Activated T-helper 17 cell treated with anti-CD3 and anti-CD28 coated beads, Interleukin-2, amount 50 U/mL, for 72 hours (primary cell): ENCODE data around the gene OR2L3. TPM values are rescaled to one million over a fixed set of nuclear protein-coding genes. Genes with fewer than 3 reads are reported as not detected.
"Not testable (repeated sequence)": the region's sequence is repeated elsewhere in the genome, so short reads cannot be mapped to it uniquely, and the experiment has no call there.

ENCODE experiments used
- ATAC-seq: fragments of 150-1000 bp; cut with Tn5 transposase; replicated peaks from 2 replicates; pipeline ENCODE4 v1.10.0; 2021; ENCODE audit warnings: mild to moderate bottlenecking, moderate library complexity
- H3K27ac Mint-ChIP-seq: one replicate; pipeline ENCODE4 v1.8.0; 2022; ENCODE audit warnings: mixed read lengths
- H3K27me3 Mint-ChIP-seq: one replicate; pipeline ENCODE4 v1.8.0; 2022; ENCODE audit warnings: mixed read lengths
- H3K36me3 Mint-ChIP-seq: one replicate; pipeline ENCODE4 v1.8.0; 2022; ENCODE audit warnings: low read depth, mild to moderate bottlenecking, mixed read lengths
- H3K4me1 Mint-ChIP-seq: one replicate; pipeline ENCODE4 v1.8.0; 2022; ENCODE audit warnings: mixed read lengths
- H3K4me3 Mint-ChIP-seq: one replicate; pipeline ENCODE4 v1.8.0; 2022; ENCODE audit warnings: mild to moderate bottlenecking, mixed read lengths
- H3K9me3 Mint-ChIP-seq: one replicate; pipeline ENCODE4 v1.8.0; 2022; ENCODE audit warnings: mixed read lengths
- total RNA-seq, 2 donors: library from RNA; stranded (reverse); gene quantifications; one replicate each; pipeline ENCODE4 v1.2.3, GENCODE V29; 2022

The OR2L3 gene
- total RNA-seq = not detected

GRCh38 chr1:248046536-248046935 lies at the start of gene OR2L3:
TSS of gene OR2L3 (plus strand) at chr1:248046836. CDS start at chr1:248060682, 13,846 bp downstream.
- Mint-ChIP-seq H3K36me3 (no peaks in the 10 kb centered on the region), H3K4me1 (no peaks in the 10 kb centered on the region), H3K27me3 (no peaks in the 10 kb centered on the region), H3K9me3 (peaks cover 10% of the 10 kb centered on the region), H3K27ac (no peak within 1 kb of the TSS), H3K4me3 (no peak within 1 kb of the TSS)
- ATAC-seq = no peak

- Mint-ChIP-seq H3K36me3 (no peaks in the 10 kb centered on the region), H3K27ac (no peak overlapping the region), H3K9me3 (peaks cover 9% of the 10 kb centered on the region), H3K4me1 (no peaks in the 10 kb centered on the region), H3K27me3 (no peaks in the 10 kb centered on the region), H3K4me3 (no peak overlapping the region)
- no peak for ATAC-seq
These were observed 47.8 kb upstream of the OR2L3 start for GRCh38 chr1:247998811-247999210.

GRCh38 chr1:248000169-248000568 lies 46.5 kb upstream of the OR2L3 start:
- Mint-ChIP-seq H3K9me3 (peaks cover 10% of the 10 kb centered on the region), H3K27ac (no peak overlapping the region), H3K36me3 (no peaks in the 10 kb centered on the region), H3K4me3 (no peak overlapping the region), H3K4me1 (no peaks in the 10 kb centered on the region), H3K27me3 (no peaks in the 10 kb centered on the region)
- peak; percentile 29 for ATAC-seq

- peaks cover 34% of the 10 kb centered on the region for H3K9me3 Mint-ChIP-seq
- H3K36me3 Mint-ChIP-seq = no peaks in the 10 kb centered on the region
- no peaks in the 10 kb centered on the region for H3K27me3 Mint-ChIP-seq
- no peak overlapping the region for H3K27ac Mint-ChIP-seq
- ATAC-seq = no peak
- no peaks in the 10 kb centered on the region for H3K4me1 Mint-ChIP-seq
- no peak overlapping the region for H3K4me3 Mint-ChIP-seq
These were observed 38.9 kb upstream of the OR2L3 start for GRCh38 chr1:248007778-248008177.

- Mint-ChIP-seq H3K4me3 (no peak overlapping the region), H3K4me1 (no peaks in the 10 kb centered on the region), H3K9me3 (peaks cover 24% of the 10 kb centered on the region), H3K36me3 (no peaks in the 10 kb centered on the region), H3K27ac (no peak overlapping the region), H3K27me3 (no peaks in the 10 kb centered on the region)
- no peak for ATAC-seq
These were observed 37.0 kb upstream of the OR2L3 start for GRCh38 chr1:248009681-248010080.

GRCh38 chr1:248013229-248013710 lies 33.4 kb upstream of the OR2L3 start, which contains the start of gene OR2L5:
TSS of gene OR2L5 (plus strand) at chr1:248013660. CDS start at chr1:248021948, 8,288 bp downstream.
- Mint-ChIP-seq H3K4me3 (no peak within 1 kb of the TSS), H3K27me3 (no peaks in the 10 kb centered on the region), H3K9me3 (peaks cover 20% of the 10 kb centered on the region), H3K36me3 (no peaks in the 10 kb centered on the region), H3K27ac (no peak within 1 kb of the TSS), H3K4me1 (no peaks in the 10 kb centered on the region)
- ATAC-seq = no peak

GRCh38 chr1:248015803-248016202 lies 30.8 kb upstream of the OR2L3 start:
- no peak overlapping the region for H3K27ac Mint-ChIP-seq

GRCh38 chr1:248029770-248030169 lies 16.9 kb upstream of the OR2L3 start, which contains the start of gene OR2L2:
TSS of gene OR2L2 (plus strand) at chr1:248030070. CDS start at chr1:248038268, 8,198 bp downstream.
- H3K36me3 Mint-ChIP-seq = no peaks in the 10 kb centered on the region
- ATAC-seq = no peak
- H3K27ac Mint-ChIP-seq = no peak within 1 kb of the TSS
- H3K4me1 Mint-ChIP-seq = no peaks in the 10 kb centered on the region
- H3K4me3 Mint-ChIP-seq = no peak within 1 kb of the TSS
- H3K9me3 Mint-ChIP-seq = peaks cover 16% of the 10 kb centered on the region
- H3K27me3 Mint-ChIP-seq = no peaks in the 10 kb centered on the region

More at GRCh38 chr1:248015803-248016202, 30.8 kb upstream of the OR2L3 start:
- no peak overlapping the region for H3K4me3 Mint-ChIP-seq
- no peaks in the 10 kb centered on the region for H3K36me3 Mint-ChIP-seq
- H3K4me1 Mint-ChIP-seq = no peaks in the 10 kb centered on the region
- no peaks in the 10 kb centered on the region for H3K27me3 Mint-ChIP-seq
- ATAC-seq = no peak
- H3K9me3 Mint-ChIP-seq = peaks cover 5% of the 10 kb centered on the region

- Mint-ChIP-seq H3K9me3 (peaks cover 10% of the 10 kb centered on the region), H3K27me3 (no peaks in the 10 kb centered on the region), H3K4me3 (no peak overlapping the region), H3K27ac (no peak overlapping the region), H3K4me1 (no peaks in the 10 kb centered on the region), H3K36me3 (no peaks in the 10 kb centered on the region)
- no peak for ATAC-seq
These were observed 1.4 kb upstream of the OR2L3 start for GRCh38 chr1:248045209-248045608.

- H3K4me1 Mint-ChIP-seq = no peaks in the 10 kb centered on the region
- peaks cover 10% of the 10 kb centered on the region for H3K9me3 Mint-ChIP-seq
- ATAC-seq = no peak
- no peaks in the 10 kb centered on the region for H3K36me3 Mint-ChIP-seq
- H3K4me3 Mint-ChIP-seq = no peak overlapping the region
- no peaks in the 10 kb centered on the region for H3K27me3 Mint-ChIP-seq
- no peak overlapping the region for H3K27ac Mint-ChIP-seq
These were observed 372 bp downstream of the OR2L3 start for GRCh38 chr1:248047008-248047407.

- H3K4me1 Mint-ChIP-seq = no peaks in the 10 kb centered on the region
- no peak overlapping the region for H3K27ac Mint-ChIP-seq
- H3K4me3 Mint-ChIP-seq = no peak overlapping the region
These were observed 8.0 kb downstream of the OR2L3 start for GRCh38 chr1:248054671-248055070.

GRCh38 chr1:248055261-248055660 lies 8.6 kb downstream of the OR2L3 start:
- no peak for ATAC-seq
- Mint-ChIP-seq H3K36me3 (no peaks in the 10 kb centered on the region), H3K9me3 (peaks cover 6% of the 10 kb centered on the region), H3K27me3 (no peaks in the 10 kb centered on the region), H3K4me1 (no peaks in the 10 kb centered on the region), H3K4me3 (no peak overlapping the region), H3K27ac (no peak overlapping the region)

More at GRCh38 chr1:248054671-248055070, 8.0 kb downstream of the OR2L3 start:
- no peak for ATAC-seq
- H3K9me3 Mint-ChIP-seq = peaks cover 6% of the 10 kb centered on the region
- no peaks in the 10 kb centered on the region for H3K36me3 Mint-ChIP-seq
- H3K27me3 Mint-ChIP-seq = no peaks in the 10 kb centered on the region

- H3K36me3 Mint-ChIP-seq = no peaks in the 10 kb centered on the region
- H3K27me3 Mint-ChIP-seq = no peaks in the 10 kb centered on the region
- H3K4me3 Mint-ChIP-seq = no peak overlapping the region
- H3K9me3 Mint-ChIP-seq = peaks cover 18% of the 10 kb centered on the region
- H3K27ac Mint-ChIP-seq = no peak overlapping the region
- H3K4me1 Mint-ChIP-seq = no peaks in the 10 kb centered on the region
- no peak for ATAC-seq
These were observed 18.4 kb downstream of the OR2L3 start for GRCh38 chr1:248065071-248065470.

- H3K4me3 Mint-ChIP-seq = no peak overlapping the region
- no peak overlapping the region for H3K27ac Mint-ChIP-seq
- H3K9me3 Mint-ChIP-seq = peaks cover 15% of the 10 kb centered on the region
- H3K27me3 Mint-ChIP-seq = no peaks in the 10 kb centered on the region
- no peaks in the 10 kb centered on the region for H3K36me3 Mint-ChIP-seq
- no peaks in the 10 kb centered on the region for H3K4me1 Mint-ChIP-seq
- no peak for ATAC-seq
These were observed 19.0 kb downstream of the OR2L3 start for GRCh38 chr1:248065604-248066003.

GRCh38 chr1:248083864-248084263 lies 37.2 kb downstream of the OR2L3 start:
- not testable (repeated sequence) for ATAC-seq, H3K27ac Mint-ChIP-seq, H3K9me3 Mint-ChIP-seq, H3K36me3 Mint-ChIP-seq, H3K4me3 Mint-ChIP-seq, H3K4me1 Mint-ChIP-seq, H3K27me3 Mint-ChIP-seq

- H3K4me3 Mint-ChIP-seq = no peak within 1 kb of the TSS
- peaks cover 16% of the 10 kb centered on the region for H3K9me3 Mint-ChIP-seq
- no peak for ATAC-seq
- no peak within 1 kb of the TSS for H3K27ac Mint-ChIP-seq
- no peaks in the 10 kb centered on the region for H3K36me3 Mint-ChIP-seq
- H3K4me1 Mint-ChIP-seq = no peaks in the 10 kb centered on the region
- no peaks in the 10 kb centered on the region for H3K27me3 Mint-ChIP-seq
These were observed 48.2 kb downstream of the OR2L3 start, which contains the start of gene OR2L13 for GRCh38 chr1:248094884-248095283. TSS of gene OR2L13 (plus strand) at chr1:248095184. CDS start at chr1:248099376, 4,192 bp downstream.
